SK-N-MC (cell line): ENCODE data around the gene INPP4B.
A peak's percentile ranks its signal among the peaks of the same experiment; 100 is the strongest.

Experiments
- DNase-seq: peaks from one replicate; pipeline ENCODE4 v3.0.0-alpha.2; 2011; ENCODE audit warnings: low read depth, low spot score
- H3K27ac ChIP-seq: fragments of 200-600 bp; sonication (generic); 2 replicates; pipeline ENCODE4 v1.5.1; 2016; ENCODE audit warnings: mixed run types
- H3K36me3 ChIP-seq: fragments of 200-600 bp; sonication (generic); 2 replicates; pipeline ENCODE4 v1.6.1; 2017; ENCODE audit warnings: antibody characterized with exemption, low read length, mixed read lengths; ENCODE audit not compliant: insufficient read depth
- H3K4me3 ChIP-seq: fragments of 200-600 bp; sonication (generic); 2 replicates; pipeline ENCODE4 v1.5.1; 2016
- H3K9ac ChIP-seq: fragments of 200-600 bp; sonication (generic); 2 replicates; pipeline ENCODE4 v1.8.0; 2017; ENCODE audit warnings: mixed run types, mixed read lengths; ENCODE audit not compliant: insufficient read length
- H3K9me3 ChIP-seq: fragments of 200-600 bp; sonication (generic); 2 replicates; pipeline ENCODE4 v1.6.1; 2017; ENCODE audit warnings: low read depth, mild to moderate bottlenecking, antibody characterized with exemption, low read length, moderate library complexity, mixed read lengths
- EZH2 ChIP-seq: fragments of 200-600 bp; sonication (generic); IDR thresholded peaks from one replicate; pipeline ENCODE4 v1.6.1; 2017; ENCODE audit warnings: antibody characterized with exemption
- FOXP2 ChIP-seq: optimal IDR thresholded peaks from 2 replicates; pipeline ENCODE3; 2011; ENCODE audit warnings: mild to moderate bottlenecking, moderate library complexity; ENCODE audit not compliant: insufficient read depth; ENCODE audit errors: extremely low read length, control extremely low read depth
- POLR2AphosphoS5 ChIP-seq: IDR thresholded peaks from 2 replicates; pipeline ENCODE4 v1.6.1; 2012; ENCODE audit warnings: mild to moderate bottlenecking, low read depth, low read length, borderline replicate concordance

The INPP4B gene

DNA sequence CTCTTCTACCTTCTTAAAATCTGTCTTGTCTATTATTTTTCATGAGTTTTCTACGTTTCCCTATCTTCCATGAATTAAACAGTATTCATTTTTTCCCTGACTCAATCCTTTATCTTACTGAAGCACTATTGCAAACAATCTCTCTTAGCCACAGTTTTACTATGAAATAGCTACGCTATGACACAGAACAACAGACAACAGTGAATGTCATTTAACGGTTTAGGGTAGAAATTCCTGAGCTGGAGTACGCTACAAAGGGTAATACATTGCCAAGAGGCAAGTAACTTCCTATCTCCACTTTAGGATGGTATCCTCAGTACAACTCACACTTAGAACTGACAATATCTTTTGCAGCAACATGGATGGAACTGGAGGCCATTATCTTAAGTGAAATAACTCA is 552.6 kb downstream of the INPP4B start:
- no peak overlapping the region for H3K4me3 ChIP-seq
- TF ChIP-seq POLR2AphosphoS5, result no peak
- TF ChIP-seq FOXP2, result no peak
- TF ChIP-seq EZH2, result no peak
- no peaks in the 10 kb centered on the region for H3K36me3 ChIP-seq
- no peak overlapping the region for H3K9ac ChIP-seq
- no peak for DNase-seq
- H3K9me3 ChIP-seq, result no peaks in the 10 kb centered on the region
- H3K27ac ChIP-seq, result no peak overlapping the region

DNA sequence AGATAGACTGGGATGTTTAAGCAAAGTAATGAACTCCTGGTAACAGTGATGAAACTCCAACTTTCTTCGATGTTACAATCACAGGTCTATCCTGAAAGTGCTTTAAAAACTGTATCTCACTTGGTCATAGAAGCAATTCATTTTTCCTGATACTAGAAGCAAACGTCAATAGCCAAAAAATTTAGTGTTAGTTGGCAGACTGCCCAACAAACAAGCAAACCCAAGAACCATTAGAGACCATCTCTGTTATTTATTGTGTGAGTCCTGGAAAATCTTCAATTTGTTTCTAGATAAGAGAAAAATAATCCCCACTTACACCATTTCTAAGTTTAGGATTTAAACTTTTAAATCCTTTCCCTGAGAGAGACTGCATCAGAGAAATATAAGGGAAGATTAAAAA is 553.9 kb downstream of the INPP4B start:
- no peak overlapping the region for H3K4me3 ChIP-seq
- H3K36me3 ChIP-seq, result no peaks in the 10 kb centered on the region
- no peak overlapping the region for H3K27ac ChIP-seq
- H3K9ac ChIP-seq, result no peak overlapping the region
- TF ChIP-seq FOXP2 (no peak), EZH2 (no peak), POLR2AphosphoS5 (no peak)
- no peak for DNase-seq
- H3K9me3 ChIP-seq, result no peaks in the 10 kb centered on the region

DNA sequence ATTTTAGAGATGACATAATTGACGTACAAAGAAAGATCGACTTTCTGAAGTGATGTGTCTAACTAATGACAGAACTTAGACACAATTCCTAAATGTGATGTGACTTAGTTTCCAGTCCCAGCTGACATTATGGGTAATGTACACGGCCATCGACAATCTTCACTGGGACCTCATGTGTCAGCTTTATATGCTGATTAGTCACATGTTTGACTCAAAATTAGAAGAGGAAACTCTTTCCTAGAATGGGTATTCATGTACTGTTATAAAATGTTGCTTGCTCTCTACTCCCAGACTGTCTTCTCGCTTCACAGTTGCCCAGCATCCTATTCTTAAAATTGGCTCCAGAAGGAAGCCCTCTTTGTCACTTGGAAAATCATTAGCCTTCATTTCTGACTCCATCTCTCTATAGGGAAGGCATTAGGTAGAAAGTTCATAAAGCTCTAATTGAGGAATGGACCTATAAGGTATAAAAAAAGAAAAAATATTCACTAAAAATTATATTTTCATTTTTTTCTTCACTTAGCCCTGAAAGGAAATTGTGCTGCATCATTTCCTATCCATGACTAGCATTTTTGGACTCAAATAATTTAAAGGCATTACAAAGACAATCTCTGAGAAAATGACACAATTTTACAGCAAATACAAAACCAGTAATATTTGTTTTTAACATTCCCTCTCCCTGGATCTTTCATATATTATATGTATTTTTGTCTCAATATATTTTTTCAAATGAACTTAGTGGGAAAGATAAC is 554.6 kb downstream of the INPP4B start:
- no peak overlapping the region for H3K27ac ChIP-seq
- no peaks in the 10 kb centered on the region for H3K36me3 ChIP-seq
- H3K4me3 ChIP-seq, result no peak overlapping the region
- TF ChIP-seq POLR2AphosphoS5, result no peak
- no peak for TF ChIP-seq FOXP2
- no peak for TF ChIP-seq EZH2
- H3K9me3 ChIP-seq, result no peaks in the 10 kb centered on the region
- H3K9ac ChIP-seq, result no peak overlapping the region
- DNase-seq, result no peak

DNA sequence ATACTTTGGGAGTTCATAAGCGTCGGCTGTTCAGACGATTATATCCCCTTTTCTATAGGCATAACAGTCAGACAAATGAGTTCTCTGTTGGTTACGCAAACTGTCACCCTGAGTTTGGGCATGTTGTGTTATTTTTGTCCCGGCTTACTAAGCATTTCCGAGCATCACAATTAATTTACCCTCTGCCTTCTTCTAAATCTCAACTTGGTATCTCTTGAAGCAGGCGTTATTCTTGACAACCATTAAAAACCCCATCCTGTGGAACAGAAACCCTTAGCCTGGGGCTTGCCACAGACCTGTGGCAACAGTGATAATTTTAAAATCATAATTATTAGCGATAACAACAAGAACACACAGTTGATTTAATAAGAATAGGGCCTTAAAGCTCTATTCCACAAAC is 558.7 kb downstream of the INPP4B start:
- no peak for DNase-seq
- no peak for TF ChIP-seq EZH2
- TF ChIP-seq FOXP2, result no peak
- no peak for TF ChIP-seq POLR2AphosphoS5
- no peaks in the 10 kb centered on the region for H3K36me3 ChIP-seq
- H3K9me3 ChIP-seq, result no peaks in the 10 kb centered on the region
- H3K4me3 ChIP-seq, result no peak overlapping the region
- no peak overlapping the region for H3K27ac ChIP-seq
- H3K9ac ChIP-seq, result no peak overlapping the region

DNA sequence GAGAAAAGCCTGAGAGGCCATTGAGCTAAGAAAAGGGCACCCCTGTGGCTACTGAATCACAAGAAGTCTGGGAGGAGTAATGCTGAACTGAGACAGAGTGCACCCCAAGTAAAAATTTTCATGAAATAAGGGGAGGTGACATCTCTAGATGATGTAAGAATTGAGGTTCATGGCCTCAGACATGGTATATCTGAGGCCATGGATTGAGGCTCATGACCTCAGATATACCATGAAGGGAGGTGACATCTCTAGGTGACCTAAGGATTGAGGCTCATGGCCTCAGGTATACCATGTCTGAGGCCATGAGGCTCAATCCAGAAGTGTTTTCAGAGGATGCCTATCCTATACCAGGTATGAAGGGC is 560.9 kb downstream of the INPP4B start:
- DNase-seq, result no peak
- no peak for TF ChIP-seq FOXP2
- TF ChIP-seq EZH2, result no peak
- TF ChIP-seq POLR2AphosphoS5, result no peak

DNA sequence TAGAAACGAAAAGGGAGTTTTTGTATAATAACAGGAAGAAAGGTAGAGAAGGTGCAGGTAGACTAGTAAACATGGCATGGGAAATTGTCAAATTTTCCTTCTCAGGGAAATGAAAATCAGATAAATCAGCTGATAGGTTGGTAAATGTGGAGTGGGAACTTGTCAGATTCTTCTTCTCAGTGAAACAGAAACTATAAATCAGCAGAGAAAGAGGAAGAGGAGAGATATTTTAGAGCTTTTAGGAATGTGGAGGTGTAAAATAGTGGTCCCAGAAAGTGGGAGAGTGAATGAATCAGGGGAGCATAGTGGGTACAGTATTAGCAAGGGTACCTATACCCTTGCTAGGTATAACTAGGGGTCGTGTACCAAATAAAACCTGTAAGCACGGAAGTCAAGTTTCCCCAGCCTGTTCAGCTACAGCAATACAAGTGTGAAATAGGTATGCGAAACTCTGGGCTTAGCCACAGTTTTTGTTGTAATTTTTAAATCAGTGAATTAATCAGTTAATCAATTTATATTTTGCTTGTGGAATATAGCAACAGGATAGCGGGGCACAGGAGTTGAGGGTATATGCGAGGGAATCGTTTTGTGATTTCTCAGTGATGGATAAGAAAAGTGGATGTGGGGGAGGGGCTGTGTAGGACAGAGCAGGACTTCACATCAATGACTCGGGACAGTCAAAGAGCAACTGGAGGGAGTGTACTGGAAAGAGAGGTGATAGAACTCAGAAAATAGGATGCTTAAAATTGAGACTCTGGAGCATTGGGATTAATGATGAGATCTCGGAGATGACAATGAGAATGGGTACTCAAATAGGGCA is 561.5 kb downstream of the INPP4B start:
- TF ChIP-seq FOXP2, result no peak
- Histone ChIP-seq H3K9me3 (no peaks in the 10 kb centered on the region), H3K4me3 (no peak overlapping the region), H3K36me3 (no peaks in the 10 kb centered on the region), H3K27ac (no peak overlapping the region), H3K9ac (no peak overlapping the region)
- DNase-seq, result no peak

More for the DNA sequence above, 560.9 kb downstream of the INPP4B start:
- H3K4me3 ChIP-seq, result no peak overlapping the region
- H3K9me3 ChIP-seq, result no peaks in the 10 kb centered on the region
- H3K36me3 ChIP-seq, result no peaks in the 10 kb centered on the region
- H3K27ac ChIP-seq, result no peak overlapping the region
- no peak overlapping the region for H3K9ac ChIP-seq

DNA sequence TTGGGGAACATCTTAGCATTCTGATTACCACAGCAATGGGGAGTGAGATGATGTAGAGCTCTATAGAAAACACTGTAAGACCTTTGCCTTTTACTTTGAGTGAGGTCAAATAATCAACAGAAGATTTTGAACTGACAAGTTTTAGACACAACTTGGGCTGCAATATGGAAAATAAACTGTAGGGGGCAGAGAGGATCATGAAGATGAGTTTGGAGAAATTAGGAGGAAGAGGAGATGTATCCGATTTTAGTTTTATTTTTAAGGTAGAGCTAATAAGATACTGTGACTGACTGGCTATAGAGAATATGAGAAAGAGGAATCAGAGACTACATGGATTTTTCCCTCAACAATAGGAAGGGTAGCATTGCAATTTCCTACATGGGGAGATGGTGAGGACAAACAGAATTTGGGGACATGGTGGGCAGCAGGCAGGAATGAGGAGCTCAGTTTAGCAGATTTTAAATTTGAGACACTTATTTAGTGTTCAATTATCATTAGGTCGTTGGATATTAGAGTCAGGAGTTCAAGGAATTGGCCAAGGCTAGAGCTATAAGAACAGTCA is 563.1 kb downstream of the INPP4B start:
- Histone ChIP-seq H3K36me3 (no peaks in the 10 kb centered on the region), H3K9ac (no peak overlapping the region), H3K4me3 (no peak overlapping the region), H3K27ac (no peak overlapping the region), H3K9me3 (no peaks in the 10 kb centered on the region)
- TF ChIP-seq FOXP2 (no peak), EZH2 (no peak), POLR2AphosphoS5 (no peak)
- peak; percentile 1 for DNase-seq

DNA sequence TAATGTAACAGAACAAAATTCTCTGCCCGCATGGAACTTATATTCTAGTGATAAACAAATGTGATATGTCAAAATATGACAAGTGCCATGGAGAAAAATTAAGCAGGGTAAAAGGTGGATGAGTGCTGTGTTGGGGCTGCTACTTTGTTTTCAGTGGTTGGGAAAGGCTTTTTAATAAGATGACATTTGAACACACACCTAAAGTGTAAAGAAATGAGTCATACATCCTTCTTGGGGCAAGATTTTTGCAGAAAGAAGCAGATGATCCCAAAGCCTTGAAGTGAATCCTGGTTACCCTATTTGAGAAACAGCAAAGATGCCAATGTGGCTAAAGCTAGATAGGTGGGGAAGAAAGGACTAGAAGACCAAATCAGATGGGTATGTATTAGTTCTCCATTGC is 564.1 kb downstream of the INPP4B start:
- no peaks in the 10 kb centered on the region for H3K36me3 ChIP-seq
- no peak overlapping the region for H3K27ac ChIP-seq
- TF ChIP-seq FOXP2 (no peak), POLR2AphosphoS5 (no peak)
- H3K4me3 ChIP-seq, result no peak overlapping the region
- DNase-seq, result no peak
- no peak overlapping the region for H3K9ac ChIP-seq
- no peaks in the 10 kb centered on the region for H3K9me3 ChIP-seq

DNA sequence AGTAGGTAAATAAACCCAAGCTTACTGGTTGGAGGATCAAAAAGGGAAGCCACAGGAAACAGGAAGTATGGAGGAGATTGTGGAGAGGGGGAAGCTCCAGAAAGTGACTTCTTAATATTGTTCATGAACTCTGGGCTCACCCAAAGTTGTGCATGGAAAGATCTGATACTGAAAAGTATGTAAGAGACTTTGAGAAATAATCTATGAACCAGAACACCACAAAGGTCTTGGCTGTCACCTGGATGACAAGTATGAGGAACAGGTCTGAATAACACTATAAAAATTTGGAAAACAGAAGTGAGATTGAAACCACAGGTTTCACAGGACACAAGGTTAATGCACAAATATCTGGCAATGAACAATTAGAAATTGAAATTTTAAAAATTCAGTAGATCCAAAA is 567.4 kb downstream of the INPP4B start:
- DNase-seq, result no peak
- no peaks in the 10 kb centered on the region for H3K36me3 ChIP-seq
- no peak for TF ChIP-seq EZH2
- no peak for TF ChIP-seq FOXP2
- TF ChIP-seq POLR2AphosphoS5, result no peak
- no peak overlapping the region for H3K27ac ChIP-seq
- H3K9me3 ChIP-seq, result no peaks in the 10 kb centered on the region
- H3K9ac ChIP-seq, result no peak overlapping the region
- no peak overlapping the region for H3K4me3 ChIP-seq
